Stimulated activated memory B cell treated with anti-CD40 and anti-IgM and Interleukin-4, amounts not matched to agents 10 μg/mL and 1 μg/mL and 100 μg/mL, for 72 hours (primary cell): ENCODE measurements around the gene RBM8A.

Experiments used
- ATAC-seq: fragments of 150-1000 bp; cut with Tn5 transposase; 2 replicates; pipeline ENCODE4 v1.10.0; 2021
- H3K27ac Mint-ChIP-seq: one replicate; pipeline ENCODE4 v1.8.0; 2022; ENCODE audit warnings: mild to moderate bottlenecking, mixed read lengths
- H3K27me3 Mint-ChIP-seq: one replicate; pipeline ENCODE4 v1.8.0; 2022; ENCODE audit warnings: mixed read lengths
- H3K36me3 Mint-ChIP-seq: one replicate; pipeline ENCODE4 v1.8.0; 2022; ENCODE audit warnings: mixed read lengths
- H3K4me1 Mint-ChIP-seq: one replicate; pipeline ENCODE4 v1.8.0; 2022; ENCODE audit warnings: mixed read lengths
- H3K4me3 Mint-ChIP-seq: one replicate; pipeline ENCODE4 v1.8.0; 2022; ENCODE audit warnings: mild to moderate bottlenecking, moderate library complexity, mixed read lengths
- H3K9me3 Mint-ChIP-seq: one replicate; pipeline ENCODE4 v1.8.0; 2022; ENCODE audit warnings: mixed read lengths

RBM8A gene

GRCh38 chr1:145885738-145886287 is 41.5 kb downstream of the RBM8A start, which contains the start of gene ANKRD35:
ANKRD35 (minus strand) TSS chr1:145885866; CDS start chr1:145885758, 108 bp downstream.
- H3K36me3 Mint-ChIP-seq, result no peaks in the 10 kb centered on the region
- no peaks in the 10 kb centered on the region for H3K9me3 Mint-ChIP-seq
- peaks cover 15% of the 10 kb centered on the region for H3K4me1 Mint-ChIP-seq

GRCh38 chr1:145884675-145885074 is 42.6 kb downstream of the RBM8A start:
- Mint-ChIP-seq H3K27ac (no peak overlapping the region), H3K36me3 (no peaks in the 10 kb centered on the region), H3K27me3 (peaks cover 24% of the 10 kb centered on the region), H3K4me3 (peak overlapping the region; percentile 83), H3K4me1 (peaks cover 15% of the 10 kb centered on the region), H3K9me3 (no peaks in the 10 kb centered on the region)
- no peak for ATAC-seq

More at GRCh38 chr1:145885738-145886287, 41.5 kb downstream of the RBM8A start, which contains the start of gene ANKRD35:
- peaks cover 24% of the 10 kb centered on the region for H3K27me3 Mint-ChIP-seq
- H3K27ac Mint-ChIP-seq, result no peak within 1 kb of the TSS
- ATAC-seq, result peak; percentile 99
- H3K4me3 Mint-ChIP-seq, result peak within 1 kb of the TSS; percentile 83

- H3K27ac Mint-ChIP-seq, result no peak overlapping the region
- H3K27me3 Mint-ChIP-seq, result peaks cover 33% of the 10 kb centered on the region
- no peaks in the 10 kb centered on the region for H3K36me3 Mint-ChIP-seq
- no peak for ATAC-seq
- H3K9me3 Mint-ChIP-seq, result no peaks in the 10 kb centered on the region
- H3K4me3 Mint-ChIP-seq, result no peak overlapping the region
- peaks cover 4% of the 10 kb centered on the region for H3K4me1 Mint-ChIP-seq
Measured at GRCh38 chr1:145879775-145880174, 47.5 kb downstream of the RBM8A start.

GRCh38 chr1:145878724-145879123 is 48.6 kb downstream of the RBM8A start:
- Mint-ChIP-seq H3K27ac (no peak overlapping the region), H3K27me3 (peaks cover 26% of the 10 kb centered on the region), H3K9me3 (no peaks in the 10 kb centered on the region), H3K4me3 (no peak overlapping the region), H3K4me1 (no peaks in the 10 kb centered on the region), H3K36me3 (no peaks in the 10 kb centered on the region)
- ATAC-seq, result no peak

- H3K27ac Mint-ChIP-seq, result no peak overlapping the region
- H3K27me3 Mint-ChIP-seq, result peaks cover 24% of the 10 kb centered on the region
- no peak for ATAC-seq
- H3K9me3 Mint-ChIP-seq, result no peaks in the 10 kb centered on the region
- H3K4me3 Mint-ChIP-seq, result no peak overlapping the region
- H3K36me3 Mint-ChIP-seq, result no peaks in the 10 kb centered on the region
- peaks cover 1% of the 10 kb centered on the region for H3K4me1 Mint-ChIP-seq
Measured at GRCh38 chr1:145877923-145878486, 49.3 kb downstream of the RBM8A start.

GRCh38 chr1:145874646-145875045 is 52.6 kb downstream of the RBM8A start:
- peaks cover 40% of the 10 kb centered on the region for H3K27me3 Mint-ChIP-seq
- H3K9me3 Mint-ChIP-seq, result no peaks in the 10 kb centered on the region
- no peak overlapping the region for H3K27ac Mint-ChIP-seq
- H3K4me3 Mint-ChIP-seq, result no peak overlapping the region
- ATAC-seq, result no peak
- no peaks in the 10 kb centered on the region for H3K36me3 Mint-ChIP-seq
- H3K4me1 Mint-ChIP-seq, result peaks cover 18% of the 10 kb centered on the region

- H3K4me1 Mint-ChIP-seq, result peaks cover 18% of the 10 kb centered on the region
- H3K27me3 Mint-ChIP-seq, result peaks cover 32% of the 10 kb centered on the region
- peak; percentile 86 for ATAC-seq
- H3K9me3 Mint-ChIP-seq, result no peaks in the 10 kb centered on the region
- peak overlapping the region; percentile 79 for H3K4me3 Mint-ChIP-seq
- H3K36me3 Mint-ChIP-seq, result no peaks in the 10 kb centered on the region
- H3K27ac Mint-ChIP-seq, result peak overlapping the region; percentile 87
Measured at GRCh38 chr1:145871994-145872924, 55.0 kb downstream of the RBM8A start.
